HG02943 (cell line): Measurements from ENCODE around the gene MS4A10.
"Not testable (repeated sequence)": the region's sequence is repeated elsewhere in the genome, so short reads cannot be mapped to it uniquely, and the experiment has no call there.

ENCODE experiments used
- ATAC-seq: cut with Tn5 transposase; IDR thresholded peaks from one replicate; pipeline ENCODE4 v1.9.1; 2021; ENCODE audit warnings: mild to moderate bottlenecking, low read depth, moderate library complexity; ENCODE audit not compliant: unreplicated experiment

Gene MS4A10

DNA sequence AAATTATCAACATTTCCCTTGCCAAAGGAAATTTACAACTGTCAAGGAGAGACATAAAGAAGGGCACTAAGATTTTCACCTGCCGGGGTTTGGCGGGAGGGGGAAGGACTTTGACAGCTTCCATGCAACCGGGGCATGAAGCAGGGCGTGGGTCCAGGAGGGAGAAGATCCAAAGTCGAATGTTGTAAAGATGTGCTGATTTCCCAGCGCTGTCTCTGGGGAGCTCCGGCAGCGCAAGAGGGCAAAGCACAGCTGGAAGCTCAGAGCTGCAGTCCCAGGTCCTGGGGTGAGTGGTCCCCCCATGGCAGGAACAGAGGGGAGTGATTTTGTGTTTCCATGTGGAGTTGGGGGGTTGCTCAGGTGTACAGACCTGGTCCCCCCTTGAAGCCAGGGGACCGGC lies at the start of gene MS4A10:
TSS of gene MS4A10 (plus strand) at position 198 of the 400 bp plus-strand sequence. CDS start 5,003 bp downstream, outside the sequence.
- no peak for ATAC-seq

DNA sequence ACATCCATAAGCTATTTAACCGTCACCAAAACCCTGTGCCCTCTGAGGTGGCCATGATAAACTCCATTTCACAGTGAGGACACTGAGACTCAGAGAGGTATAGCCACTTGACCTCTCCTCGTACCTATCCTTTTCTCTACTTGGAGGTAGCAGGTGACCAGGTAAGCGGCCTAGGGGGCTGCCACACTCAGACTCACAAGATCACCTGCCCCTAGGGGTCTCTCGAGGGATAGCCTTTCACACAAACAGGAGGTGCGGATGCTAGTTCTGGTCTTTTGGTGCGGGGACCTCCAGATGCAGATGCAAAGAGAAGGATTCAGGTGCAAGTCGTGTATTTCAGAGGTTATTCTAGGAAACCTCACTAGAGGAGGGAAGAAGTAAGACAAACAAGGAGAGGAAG lies 46.0 kb upstream of the MS4A10 start:
- ATAC-seq: no peak

DNA sequence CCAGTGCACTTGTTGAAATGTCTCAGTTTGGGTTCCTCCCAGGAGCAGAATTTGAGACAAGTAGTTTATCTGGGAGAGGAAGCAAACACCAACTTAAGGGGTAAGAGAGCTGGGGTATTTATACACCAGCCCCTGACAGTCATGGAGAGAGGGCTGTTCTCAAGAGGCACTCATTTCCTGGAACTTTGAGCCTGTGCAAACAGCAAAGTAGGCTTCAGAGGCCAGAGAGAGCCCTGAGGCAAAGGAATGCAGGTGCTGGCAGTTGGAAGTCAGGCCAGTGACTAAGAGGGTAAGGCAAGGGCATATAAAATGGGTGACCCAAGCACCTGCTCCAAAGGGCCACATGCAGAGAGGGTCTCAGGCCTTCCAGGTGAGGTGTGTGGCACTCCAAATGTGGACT lies 44.6 kb upstream of the MS4A10 start:
- ATAC-seq: no peak

DNA sequence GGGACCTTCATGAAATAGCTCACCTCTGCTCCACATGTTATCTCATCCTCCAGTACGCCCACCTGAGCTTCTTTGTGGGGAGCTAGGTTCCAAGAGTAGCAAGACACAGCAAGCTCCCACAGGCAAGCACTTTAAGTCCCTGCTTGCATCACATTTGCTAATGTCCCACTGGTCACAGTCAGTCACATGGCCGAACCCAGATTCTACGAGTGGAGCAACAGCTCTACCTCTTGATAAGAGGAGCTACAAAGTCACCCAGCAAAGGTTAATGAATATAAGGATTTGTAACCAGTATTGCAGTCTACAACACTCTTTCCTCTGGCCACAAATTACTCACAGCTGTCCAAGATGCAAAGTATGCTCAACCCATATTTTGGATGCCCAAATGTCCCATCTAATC lies 43.7 kb upstream of the MS4A10 start:
- ATAC-seq: no peak

DNA sequence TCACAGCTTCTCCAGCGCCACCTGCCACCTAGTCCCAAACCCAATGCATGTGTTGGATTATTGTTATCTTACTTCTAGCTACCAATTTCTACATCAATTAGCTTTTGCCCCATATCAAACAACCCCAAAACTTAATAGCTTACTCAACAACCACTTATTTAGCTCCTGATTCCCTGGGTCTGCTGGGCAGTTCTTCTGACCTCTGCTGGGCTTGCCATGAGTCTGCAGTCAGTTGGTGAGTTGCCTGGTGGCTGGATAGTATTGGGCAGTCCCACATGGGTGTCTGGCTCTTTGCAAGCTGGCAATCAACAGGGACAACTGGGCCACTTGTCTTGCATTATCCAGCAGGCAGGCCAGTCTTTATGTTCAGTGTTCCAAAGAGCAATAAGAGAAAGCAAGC lies 42.1 kb upstream of the MS4A10 start:
- ATAC-seq: no peak

DNA sequence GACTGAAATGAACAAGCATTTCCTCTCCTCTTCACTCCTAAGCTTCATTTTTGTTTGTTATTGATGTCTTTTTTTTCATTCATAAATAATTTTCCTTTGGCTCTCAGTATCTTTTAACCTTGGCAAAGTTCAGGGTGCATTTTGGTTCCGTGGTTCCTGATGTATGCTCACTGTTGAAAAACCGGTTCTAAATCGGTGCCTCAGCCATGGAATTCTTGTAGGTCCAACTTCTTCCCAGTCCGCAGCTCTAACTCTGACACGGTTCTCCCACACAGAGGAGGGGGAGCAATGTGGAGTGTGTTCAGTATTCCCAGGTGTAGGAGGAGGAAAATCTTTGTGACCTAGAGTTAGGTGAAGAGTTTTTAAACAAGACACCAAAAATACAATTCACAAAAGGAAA lies 41.0 kb upstream of the MS4A10 start:
- no peak for ATAC-seq

DNA sequence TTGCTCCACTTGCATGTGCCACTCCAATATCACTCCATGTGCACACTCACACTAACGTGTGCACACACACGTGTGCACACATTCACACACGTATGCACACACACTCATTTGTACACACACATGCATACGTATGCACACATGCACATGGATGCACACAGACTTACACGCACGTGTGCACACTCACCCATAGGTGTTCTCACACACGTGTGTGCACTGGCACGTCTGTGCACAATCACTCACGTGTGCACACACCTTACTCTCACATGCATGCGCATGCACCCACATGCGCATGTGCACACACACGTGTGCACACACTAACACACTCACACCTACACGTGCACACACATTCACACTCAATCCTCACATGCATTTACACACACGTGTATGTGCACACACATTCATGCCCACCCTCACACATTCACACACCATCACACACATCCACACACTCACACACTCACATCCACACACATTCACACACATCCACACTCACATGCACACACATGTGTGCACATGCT lies 37.7 kb upstream of the MS4A10 start:
- no peak for ATAC-seq

DNA sequence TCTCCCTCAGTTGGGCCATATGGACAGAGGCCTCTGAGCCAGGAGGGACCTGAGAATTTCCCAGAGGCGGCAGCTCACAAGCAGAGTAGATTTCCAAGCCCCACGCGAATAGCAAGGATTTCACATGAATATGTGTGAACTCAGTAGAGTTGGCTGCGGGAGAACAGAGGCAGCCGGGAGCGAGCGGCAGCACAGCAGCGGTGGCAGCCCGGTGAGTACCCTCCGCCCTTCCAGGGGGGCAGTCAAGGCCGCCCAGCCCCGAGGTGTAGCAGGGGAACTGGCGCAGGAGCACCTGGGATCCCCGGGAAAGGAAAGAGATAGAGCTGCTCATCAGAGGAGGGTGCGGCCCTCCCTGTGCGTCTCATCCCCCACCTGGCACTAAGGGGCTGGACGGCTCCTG lies 36.9 kb upstream of the MS4A10 start:
- ATAC-seq: no peak

DNA sequence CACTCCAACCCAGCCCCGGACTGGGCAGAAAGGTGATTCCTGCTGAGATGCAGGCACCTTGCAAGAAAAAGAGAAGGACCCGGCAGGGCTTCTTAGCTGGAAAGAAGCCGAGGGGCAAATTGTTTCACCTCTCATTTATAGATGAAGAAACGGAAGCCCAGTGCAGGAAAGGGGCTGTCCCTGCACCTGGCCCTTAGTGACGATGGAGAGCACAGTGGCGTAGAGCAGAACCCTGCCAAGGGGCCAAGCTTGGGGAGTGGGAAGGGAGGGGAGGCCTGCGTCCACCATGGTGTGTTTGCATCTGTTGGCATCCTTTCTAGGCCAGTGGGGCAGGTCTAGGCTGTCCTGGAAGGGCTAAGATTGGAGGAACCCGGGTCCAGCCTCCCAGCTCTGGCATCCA lies 36.3 kb upstream of the MS4A10 start:
- ATAC-seq: no peak

DNA sequence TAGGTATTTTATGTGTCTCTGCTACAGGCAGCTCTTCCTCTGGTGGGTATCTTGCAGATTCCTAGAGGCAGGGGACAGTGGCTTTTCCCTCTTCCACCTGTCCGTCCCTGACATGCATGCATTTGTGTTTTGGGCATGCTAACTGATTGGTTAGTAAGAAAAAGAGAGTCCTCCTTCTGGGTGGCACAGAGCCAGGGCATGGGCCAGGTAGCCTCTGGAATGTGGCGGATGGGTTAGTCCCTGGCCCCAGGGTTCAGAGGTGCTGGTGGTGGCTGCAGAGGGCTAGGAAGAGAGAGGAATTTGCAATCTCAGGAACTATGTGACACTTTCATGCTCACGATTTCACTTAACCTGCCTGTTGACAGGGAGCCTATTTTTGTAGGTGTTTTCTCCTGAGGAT lies 34.2 kb upstream of the MS4A10 start:
- no peak for ATAC-seq

DNA sequence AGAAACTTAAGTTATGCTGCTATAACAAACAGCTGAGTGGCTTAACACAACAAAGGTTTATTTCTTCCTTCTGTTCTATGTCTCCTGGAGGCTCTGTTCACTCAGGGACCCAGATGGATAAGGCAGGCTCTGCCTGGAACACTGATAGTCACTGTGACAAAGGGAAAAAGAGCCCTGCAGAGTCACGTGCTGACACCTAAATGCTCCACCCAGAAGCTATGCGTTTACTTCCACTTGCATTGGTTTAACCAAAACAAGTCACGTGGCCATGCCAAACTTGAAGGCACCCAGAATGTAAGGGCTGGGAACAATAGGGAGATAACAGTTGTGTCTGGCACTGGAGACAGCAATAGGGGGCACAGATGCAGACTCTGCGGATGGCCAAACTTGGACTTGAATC lies 31.8 kb upstream of the MS4A10 start:
- no peak for ATAC-seq

DNA sequence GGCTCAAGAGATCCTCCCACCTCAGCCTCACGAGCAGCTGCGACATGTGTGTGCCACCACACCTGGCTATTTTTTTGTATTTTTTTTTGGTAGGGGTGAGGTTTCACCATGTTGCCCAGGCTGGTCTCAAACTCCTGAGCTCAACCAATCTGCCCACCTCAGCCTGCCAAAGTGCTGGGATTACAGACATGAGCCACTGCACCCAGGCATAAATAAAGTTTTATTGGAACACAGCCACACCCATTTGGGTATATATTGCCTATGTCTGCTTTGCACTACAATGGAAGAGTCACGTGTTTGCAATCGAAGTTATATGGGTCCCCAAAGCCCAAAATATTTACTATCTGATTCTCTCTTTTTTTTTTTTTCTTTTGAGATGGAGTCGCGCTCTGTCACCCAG lies 30.2 kb upstream of the MS4A10 start:
- ATAC-seq: no peak

DNA sequence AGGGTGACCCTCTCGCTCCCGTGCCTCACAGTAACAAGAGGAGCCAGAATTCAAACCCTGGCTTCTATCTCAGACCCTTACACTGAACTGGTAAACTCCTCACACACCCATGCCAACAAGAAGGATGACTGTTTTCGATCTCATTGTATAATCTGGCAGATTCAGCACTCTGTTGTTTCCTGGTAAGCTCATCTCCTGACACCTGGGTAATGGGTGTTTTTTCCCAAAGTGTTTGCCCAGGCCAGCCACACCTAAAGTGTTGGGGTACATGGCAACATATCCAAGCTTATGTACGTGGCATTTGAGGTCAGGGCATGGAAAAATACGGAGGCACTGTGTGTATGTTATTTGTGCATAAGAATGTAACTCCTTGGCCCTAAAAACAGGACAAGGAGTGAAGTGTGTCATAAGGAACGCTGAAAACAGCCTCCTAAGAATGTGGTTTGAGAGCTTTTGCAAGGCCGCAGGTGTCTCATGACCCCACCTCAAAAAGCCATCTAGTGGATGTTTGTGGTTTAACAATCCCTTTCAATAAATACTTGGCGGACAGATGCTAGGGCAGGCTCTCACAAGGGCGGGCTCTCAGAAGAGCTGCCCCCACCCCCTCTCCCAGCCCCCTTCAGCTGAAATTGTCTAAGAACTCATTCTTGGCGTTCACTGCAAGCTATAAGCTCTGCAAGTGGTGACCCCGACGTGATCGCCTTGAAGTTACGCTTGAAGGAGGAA lies 28.7 kb upstream of the MS4A10 start, which contains the start of gene MS4A15:
TSS of gene MS4A15 (plus strand) at position 561 of the 726 bp plus-strand sequence. CDS start 6,867 bp downstream, outside the sequence.
- no peak for ATAC-seq

DNA sequence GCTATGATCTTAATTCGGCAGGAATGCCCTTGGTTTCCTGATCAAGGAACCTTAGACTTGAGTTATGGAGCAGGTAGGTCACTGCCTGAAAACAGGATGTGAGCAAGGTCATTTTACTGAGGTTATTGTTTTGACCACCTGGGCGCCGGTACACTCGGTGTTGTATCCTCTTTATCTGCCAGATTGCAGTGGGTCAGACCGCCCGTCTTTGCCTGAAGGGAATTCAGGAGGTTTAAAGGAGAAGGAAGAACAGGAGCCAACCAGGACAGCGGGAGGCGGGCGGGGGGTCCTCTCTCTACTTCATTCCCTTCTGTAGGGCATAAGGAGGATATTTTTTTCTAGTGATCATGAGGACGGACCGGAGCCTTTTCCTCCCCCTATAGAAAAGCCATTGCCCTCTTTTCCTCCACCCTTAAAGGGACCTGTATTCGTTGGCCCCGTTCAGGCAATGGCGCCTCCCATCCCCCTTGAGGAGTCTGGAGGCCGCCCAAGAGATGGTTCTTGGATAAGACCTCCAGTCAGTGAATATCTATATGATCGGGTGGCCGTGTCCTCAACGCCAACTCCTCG lies 27.8 kb upstream of the MS4A10 start:
- no peak for ATAC-seq

DNA sequence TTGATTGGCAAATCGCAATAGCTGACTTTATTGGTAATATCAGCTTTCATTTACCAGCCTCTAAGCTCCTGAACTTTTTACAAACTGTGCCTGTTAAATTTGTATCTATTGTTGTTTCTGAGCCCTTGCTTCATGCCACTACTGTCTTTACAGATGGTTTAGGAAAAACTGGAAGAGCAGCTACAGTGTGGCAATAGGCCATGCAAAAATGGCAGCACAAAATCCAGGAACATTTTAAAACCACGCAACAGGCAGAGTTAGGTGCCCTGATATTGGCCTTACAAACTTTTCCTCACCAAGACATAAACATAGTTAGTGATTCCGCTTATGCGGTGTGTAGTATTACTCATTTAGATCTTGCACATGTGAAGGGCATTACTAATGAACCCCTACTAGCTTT lies 26.5 kb upstream of the MS4A10 start:
- not testable (repeated sequence) for ATAC-seq

DNA sequence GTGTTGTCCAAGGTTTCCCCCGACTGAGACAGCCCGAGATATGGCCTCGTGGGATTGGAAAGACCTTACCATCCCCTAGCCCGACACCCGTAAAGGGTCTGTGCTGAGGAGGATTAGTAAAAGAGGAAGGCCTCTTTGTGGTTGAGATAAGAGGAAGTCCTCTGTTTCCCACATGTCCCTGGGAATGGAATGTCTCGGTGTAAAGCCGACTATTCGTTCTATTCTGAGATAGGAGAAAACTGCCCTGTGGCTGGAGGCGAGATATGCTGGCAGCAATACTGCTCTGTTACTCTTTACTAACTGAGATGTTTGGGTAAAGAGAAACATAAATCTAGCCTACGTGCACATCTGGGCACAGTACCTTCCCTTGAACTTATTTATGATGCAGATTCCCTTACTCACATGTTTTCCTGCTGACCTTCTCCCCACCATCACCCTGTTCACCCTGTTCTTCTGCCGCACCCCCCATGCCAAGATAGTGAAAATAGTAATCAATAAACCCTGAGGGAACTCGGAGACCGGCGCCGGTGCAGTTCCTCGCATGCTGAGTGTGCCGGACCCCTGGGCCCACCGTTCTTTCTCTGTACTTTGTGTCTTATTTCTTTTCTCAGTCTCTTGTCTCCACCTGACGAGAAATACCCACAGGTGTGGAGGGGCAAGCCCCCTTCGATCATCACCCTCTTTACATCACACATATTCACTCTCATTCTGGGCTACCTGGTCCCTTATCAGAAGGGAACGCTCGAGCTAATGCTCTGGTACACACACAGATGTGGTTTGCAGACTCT lies 25.5 kb upstream of the MS4A10 start:
- not testable (repeated sequence) for ATAC-seq

DNA sequence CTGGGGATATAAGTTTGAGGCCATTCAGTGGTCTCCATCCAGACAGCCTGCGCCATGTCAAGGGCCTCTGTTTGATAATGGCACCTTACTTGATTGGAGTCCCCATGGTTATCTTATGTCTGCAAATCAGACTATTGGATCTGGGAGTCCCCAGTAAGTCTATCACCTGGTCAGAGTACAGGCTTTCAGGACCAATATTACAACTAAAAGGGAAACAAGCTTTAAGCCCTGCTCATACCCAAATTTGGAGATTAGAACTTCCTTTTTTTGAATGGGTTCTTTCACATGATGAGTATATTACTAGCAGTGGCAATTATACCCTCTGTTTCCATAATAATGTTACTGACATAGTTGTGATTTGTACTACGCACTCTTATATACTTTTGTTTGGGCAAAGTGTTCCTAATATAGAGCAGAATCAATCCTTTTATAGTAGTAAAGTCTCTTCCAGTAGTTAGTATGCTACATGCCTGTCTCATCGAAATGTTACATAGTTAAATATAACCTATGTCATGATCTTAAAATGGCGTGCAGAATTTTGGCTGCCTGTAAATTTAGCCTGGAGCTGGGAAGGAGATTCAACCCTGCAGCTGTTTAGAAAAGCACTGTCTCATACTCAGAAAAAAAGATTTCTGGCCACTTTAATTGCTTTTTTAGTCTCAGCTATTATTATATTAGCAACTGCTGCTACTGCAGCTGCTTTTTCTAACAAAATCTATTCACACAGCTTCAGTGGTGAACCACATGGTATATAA lies 23.5 kb upstream of the MS4A10 start:
- ATAC-seq: no peak

DNA sequence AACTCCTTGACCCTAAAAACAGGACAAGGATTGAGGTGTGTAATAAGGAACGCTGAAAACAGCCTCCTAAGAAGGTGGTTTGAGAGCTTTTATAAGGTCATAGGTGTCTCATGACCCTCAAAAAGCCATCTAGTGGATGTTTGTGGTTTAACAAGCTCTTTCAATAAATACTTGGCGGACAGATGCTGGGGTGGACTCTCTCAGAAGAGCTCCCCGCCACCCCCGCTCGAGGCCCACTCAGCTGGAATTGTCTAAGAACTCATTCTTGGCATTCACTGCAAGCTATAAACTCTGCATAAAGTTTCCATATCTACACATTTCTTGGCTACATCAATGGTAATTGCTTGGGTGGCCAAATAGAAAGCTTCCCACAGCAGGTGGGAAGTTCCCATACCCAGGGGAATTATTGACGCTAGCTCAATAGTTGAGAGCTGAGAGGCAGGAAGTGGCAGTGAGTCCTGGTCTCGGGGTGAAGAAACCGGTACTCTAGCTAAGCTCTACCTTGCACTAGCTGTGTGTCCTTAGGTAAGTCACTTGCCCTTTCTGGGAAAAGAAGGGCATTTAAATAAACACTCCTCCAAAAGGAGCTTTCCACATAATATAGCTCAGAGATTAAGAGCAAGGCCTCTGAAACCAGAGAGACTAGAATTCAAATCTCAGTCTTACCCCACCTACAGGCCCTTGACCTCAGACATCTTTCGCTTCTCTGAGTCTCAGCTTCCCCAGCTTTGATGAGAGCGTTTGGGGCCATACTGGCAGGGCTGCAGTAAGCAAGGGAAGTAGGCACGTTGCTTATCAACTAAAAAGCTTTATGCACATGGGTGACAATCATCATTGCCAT lies 22.1 kb upstream of the MS4A10 start:
- peak; percentile 63 for ATAC-seq

DNA sequence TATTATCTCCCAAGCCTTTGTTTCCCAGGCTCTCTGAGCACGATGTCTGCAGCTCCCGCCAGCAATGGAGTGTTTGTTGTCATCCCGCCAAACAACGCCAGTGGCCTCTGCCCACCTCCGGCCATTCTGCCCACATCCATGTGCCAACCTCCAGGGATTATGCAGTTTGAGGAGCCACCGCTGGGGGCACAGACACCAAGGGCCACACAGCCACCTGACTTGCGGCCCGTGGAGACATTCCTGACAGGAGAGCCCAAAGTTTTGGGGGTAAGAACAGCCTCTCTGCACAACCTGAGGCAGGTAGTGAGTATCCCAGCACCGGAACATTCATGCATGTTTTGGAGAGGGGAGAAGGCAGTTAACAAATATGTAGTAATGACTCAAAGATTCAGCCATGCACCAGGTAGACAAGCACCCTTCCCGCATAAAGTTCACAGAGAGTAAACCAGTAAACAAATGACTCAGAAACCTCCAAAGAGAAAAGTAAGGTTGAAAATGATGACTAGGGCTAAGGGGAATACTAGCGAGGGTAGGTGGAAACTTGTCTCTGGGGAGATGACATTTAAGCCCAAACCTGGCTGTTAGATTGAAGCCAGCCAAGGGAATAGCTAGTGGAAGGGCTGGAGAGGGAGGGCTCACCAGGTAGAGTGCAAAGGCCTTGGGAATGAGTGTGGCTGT lies 21.3 kb upstream of the MS4A10 start:
- no peak for ATAC-seq
